Measurements from ENCODE around the gene RNF225. TPM values are rescaled to one million over a fixed set of nuclear protein-coding genes. Genes with fewer than 3 reads are reported as not detected.

The RNF225 gene
- total RNA-seq, 6 donors from 2014 or later = 0.27 to 5.2 (median 2.0) TPM; not detected in 3

DNA sequence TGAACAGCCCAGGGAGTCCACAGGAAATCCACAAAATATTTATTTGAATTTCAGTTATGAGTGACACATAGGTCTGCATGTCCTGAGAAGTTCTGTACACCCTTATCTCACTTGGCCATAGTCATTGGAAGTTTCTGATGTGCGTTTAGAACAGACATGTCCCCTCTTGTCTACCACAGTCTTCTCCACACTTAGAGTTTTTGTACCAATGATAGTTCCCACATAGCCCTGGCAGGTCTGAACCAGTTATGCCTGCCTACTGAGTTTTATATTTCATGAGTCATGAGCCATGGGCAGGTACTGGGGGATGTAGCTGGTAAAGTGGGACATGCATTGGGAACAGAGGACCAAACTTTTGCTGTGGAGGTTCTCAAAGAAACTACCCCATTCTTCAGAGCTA is 33.2 kb downstream of the RNF225 start:
- ATAC-seq (ENCODE audit: low FRiP score in 2 of 2) (no peak), DNase-seq (no peak)
- H3K9me3 ChIP-seq = peaks cover 41 to 77% (median 67%) of the 10 kb centered on the region in 4 donors
- H3K27me3 ChIP-seq = no peaks in the 10 kb centered on the region
- no peak overlapping the region for H3K4me3 ChIP-seq
- 87 to 100% methylated on average over 1 of the region's 1 CpG for WGBS, 2 donors
- peaks cover 0 to 12% (median 10%) of the 10 kb centered on the region in 4 donors for H3K36me3 ChIP-seq
- H3K4me1 ChIP-seq = no peaks in the 10 kb centered on the region
- TF ChIP-seq POLR2A (IDR thresholded peaks at IDR 0.05) = no peak
- TF ChIP-seq, protein P1, sequence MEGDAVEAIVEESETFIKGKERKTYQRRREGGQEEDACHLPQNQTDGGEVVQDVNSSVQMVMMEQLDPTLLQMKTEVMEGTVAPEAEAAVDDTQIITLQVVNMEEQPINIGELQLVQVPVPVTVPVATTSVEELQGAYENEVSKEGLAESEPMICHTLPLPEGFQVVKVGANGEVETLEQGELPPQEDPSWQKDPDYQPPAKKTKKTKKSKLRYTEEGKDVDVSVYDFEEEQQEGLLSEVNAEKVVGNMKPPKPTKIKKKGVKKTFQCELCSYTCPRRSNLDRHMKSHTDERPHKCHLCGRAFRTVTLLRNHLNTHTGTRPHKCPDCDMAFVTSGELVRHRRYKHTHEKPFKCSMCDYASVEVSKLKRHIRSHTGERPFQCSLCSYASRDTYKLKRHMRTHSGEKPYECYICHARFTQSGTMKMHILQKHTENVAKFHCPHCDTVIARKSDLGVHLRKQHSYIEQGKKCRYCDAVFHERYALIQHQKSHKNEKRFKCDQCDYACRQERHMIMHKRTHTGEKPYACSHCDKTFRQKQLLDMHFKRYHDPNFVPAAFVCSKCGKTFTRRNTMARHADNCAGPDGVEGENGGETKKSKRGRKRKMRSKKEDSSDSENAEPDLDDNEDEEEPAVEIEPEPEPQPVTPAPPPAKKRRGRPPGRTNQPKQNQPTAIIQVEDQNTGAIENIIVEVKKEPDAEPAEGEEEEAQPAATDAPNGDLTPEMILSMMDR (IDR thresholded peaks at IDR 0.05) = no peak
- TF ChIP-seq EP300 (IDR thresholded peaks at IDR 0.05) = no peak
- TF ChIP-seq POLR2AphosphoS5 (IDR thresholded peaks at IDR 0.05) = no peak
- H3K27ac ChIP-seq = no peak overlapping the region

DNA sequence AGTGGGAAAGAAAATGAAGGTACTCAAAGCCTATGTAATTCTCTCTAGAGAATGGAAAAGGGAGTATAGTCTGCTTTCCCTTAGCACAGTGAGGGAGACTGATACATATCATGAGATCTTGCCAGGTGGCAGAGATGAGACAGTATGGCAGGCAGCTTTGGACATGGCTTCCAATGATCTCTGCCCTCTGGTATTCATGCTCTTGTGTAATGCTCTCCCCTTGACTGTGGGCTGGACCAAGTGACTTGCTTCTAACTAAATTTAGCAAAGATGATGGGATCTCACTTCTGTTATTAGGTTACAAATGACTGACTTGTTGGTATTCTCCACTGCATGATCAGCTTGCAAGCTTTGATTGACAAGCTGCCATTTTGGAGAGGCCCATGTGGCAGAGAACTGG is 34.3 kb downstream of the RNF225 start:
- Histone ChIP-seq H3K9me3 (peaks cover 52 to 88% (median 79%) of the 10 kb centered on the region in 4 donors), H3K27ac (no peak overlapping the region), H3K36me3 (peaks cover 7 to 23% (median 21%) of the 10 kb centered on the region in 4 donors), H3K4me3 (no peak overlapping the region), H3K27me3 (no peaks in the 10 kb centered on the region), H3K4me1 (no peaks in the 10 kb centered on the region)
- no peak for DNase-seq
- no peak for TF ChIP-seq EP300 (IDR thresholded peaks at IDR 0.05)
- TF ChIP-seq, protein P1 (IDR thresholded peaks at IDR 0.05) = no peak
- no peak for TF ChIP-seq POLR2A (IDR thresholded peaks at IDR 0.05)
- TF ChIP-seq POLR2AphosphoS5 (IDR thresholded peaks at IDR 0.05) = no peak
- no peak for ATAC-seq (ENCODE audit: low FRiP score in 2 of 2)

DNA sequence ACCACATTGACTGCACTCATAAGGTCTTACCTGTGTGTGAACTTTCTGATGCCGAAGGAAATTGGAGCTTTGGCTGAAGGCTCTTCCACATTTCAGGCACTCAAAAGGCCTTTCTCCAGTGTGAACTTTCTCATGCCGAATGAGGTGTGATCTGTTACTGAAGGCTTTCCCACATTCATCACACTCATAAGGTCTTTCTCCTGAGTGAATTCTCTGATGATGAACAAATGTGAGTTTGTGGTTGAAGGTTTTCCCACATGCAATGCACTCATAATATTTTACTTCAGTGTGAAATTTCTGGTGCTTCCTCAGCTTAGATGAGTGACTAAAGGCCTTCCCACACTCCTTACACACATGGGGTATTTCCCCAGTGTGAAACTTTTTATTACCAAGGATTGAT is 38.8 kb downstream of the RNF225 start:
- TF ChIP-seq EP300 (IDR thresholded peaks at IDR 0.05) (no peak), POLR2AphosphoS5 (IDR thresholded peaks at IDR 0.05) (no peak), POLR2A (IDR thresholded peaks at IDR 0.05) (no peak)
- TF ChIP-seq, protein P1 (IDR thresholded peaks at IDR 0.05) = no peak
- no peak overlapping the region for H3K4me3 ChIP-seq
- H3K9me3 ChIP-seq = peaks cover 73 to 99% (median 92%) of the 10 kb centered on the region in 4 donors
- H3K27ac ChIP-seq = no peak overlapping the region
- H3K4me1 ChIP-seq = peaks cover 2 to 5% (median 3%) of the 10 kb centered on the region in 4 donors
- H3K27me3 ChIP-seq = no peaks in the 10 kb centered on the region
- ATAC-seq (ENCODE audit: low FRiP score in 2 of 2) (no peak), DNase-seq (no peak)
- peaks cover 16 to 51% (median 48%) of the 10 kb centered on the region in 4 donors for H3K36me3 ChIP-seq
- 98 to 100% methylated on average over 2 of the region's 2 CpGs for WGBS, 2 donors

DNA sequence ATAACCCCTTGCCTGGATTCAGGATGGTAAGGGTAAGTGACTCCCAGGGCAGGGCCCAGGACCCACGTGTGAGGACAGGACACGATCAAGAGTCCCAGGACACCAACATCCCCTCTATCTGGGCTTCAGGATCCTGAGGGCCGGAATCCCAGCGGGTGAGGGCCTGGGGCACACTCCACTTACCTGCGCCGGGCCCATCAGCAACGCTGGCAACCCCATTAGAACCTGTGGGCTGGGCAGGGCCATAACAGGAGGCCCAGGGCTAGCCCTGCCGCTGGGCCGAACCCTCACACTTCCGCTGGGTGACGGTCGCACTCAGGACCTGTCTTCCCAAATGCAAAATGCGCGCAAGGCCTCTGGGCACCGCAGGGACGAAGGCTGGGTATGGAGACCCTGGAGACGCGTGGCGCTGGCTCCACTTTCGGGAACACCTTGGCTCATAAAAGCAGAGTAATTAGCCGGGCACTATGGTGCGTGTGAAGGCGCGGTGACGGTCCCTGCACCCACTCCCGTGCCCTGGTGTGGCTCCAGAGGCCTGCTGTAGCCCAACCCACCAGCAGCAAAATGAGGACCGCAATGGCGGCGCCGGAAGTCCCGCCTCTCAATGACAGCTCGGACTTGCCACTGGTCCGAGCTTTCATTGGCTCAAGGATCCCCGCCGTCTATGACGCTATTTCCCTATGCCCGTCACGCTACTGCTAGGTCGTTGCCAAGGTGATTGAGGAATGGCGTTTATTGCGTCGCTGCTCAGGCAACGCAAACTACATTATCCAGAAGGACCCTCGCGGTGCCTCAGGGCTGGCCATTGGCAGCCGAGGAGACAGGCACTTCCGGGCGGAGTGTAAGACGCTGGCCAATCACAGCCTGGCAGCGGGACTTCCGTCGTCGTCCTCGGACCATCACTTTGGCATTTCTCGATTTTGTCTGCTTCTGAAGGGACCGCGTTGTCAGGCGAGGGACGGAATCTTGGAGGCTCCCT is 44.4 kb downstream of the RNF225 start, which contains the start of gene ZNF132:
Gene ZNF132 (minus strand): TSS at position 578 of the 979 bp plus-strand sequence. CDS start 332 bp downstream, at position 246.
- Histone ChIP-seq H3K27me3 (no peaks in the 10 kb centered on the region), H3K4me1 (peaks cover 12 to 20% (median 16%) of the 10 kb centered on the region in 4 donors), H3K4me3 (peak within 1 kb of the TSS; percentile 59 to 85 (median 72)), H3K27ac (peak within 1 kb of the TSS; percentile 76 to 85 (median 82)), H3K36me3 (peaks cover 8 to 29% (median 25%) of the 10 kb centered on the region in 4 donors), H3K9me3 (peaks cover 20 to 45% (median 36%) of the 10 kb centered on the region in 4 donors)
- TF ChIP-seq POLR2AphosphoS5 (IDR thresholded peaks at IDR 0.05) = peak; percentile 75 to 95
- TF ChIP-seq EP300 (IDR thresholded peaks at IDR 0.05) = peak in 1 of 4 donors; percentile 51
- TF ChIP-seq, protein P1 (IDR thresholded peaks at IDR 0.05) = peak in 2 of 6 experiments; percentile 4 to 5
- peak in 1 of 4 donors; percentile 60 for TF ChIP-seq POLR2A (IDR thresholded peaks at IDR 0.05)
- DNase-seq (peak; percentile 95 to 99), ATAC-seq (ENCODE audit: low FRiP score in 2 of 2) (peak; percentile 97 to 98)
- WGBS, 2 donors = 8 to 11% methylated on average over 16 to 54 of the region's 59 CpGs
